ENCODE measurements around the gene CLIC1.
A peak's percentile ranks its signal among the peaks of the same experiment; 100 is the strongest.

The CLIC1 gene

GRCh38 chr6:31768363-31769257 lies 32.3 kb upstream of the CLIC1 start:
- no peak for DNase-seq (ENCODE audit: low read depth in 3 of 3)

GRCh38 chr6:31767096-31767645 lies 30.8 kb upstream of the CLIC1 start:
- DNase-seq (ENCODE audit: low read depth in 3 of 3) = no peak

- DNase-seq (ENCODE audit: low read depth in 3 of 3) = no peak
Measured at GRCh38 chr6:31765910-31766794, 29.8 kb upstream of the CLIC1 start.

- no peak for DNase-seq (ENCODE audit: low read depth in 3 of 3)
Measured at GRCh38 chr6:31765559-31765909, 29.2 kb upstream of the CLIC1 start.

GRCh38 chr6:31764198-31764597 lies 27.9 kb upstream of the CLIC1 start:
- no peak for DNase-seq (ENCODE audit: low read depth in 3 of 3)

GRCh38 chr6:31763619-31763940 lies 27.2 kb upstream of the CLIC1 start:
- DNase-seq (ENCODE audit: low read depth in 3 of 3) = no peak

- no peak for DNase-seq (ENCODE audit: low read depth in 3 of 3)
Measured at GRCh38 chr6:31762878-31763618, 26.7 kb upstream of the CLIC1 start.

- no peak for DNase-seq (ENCODE audit: low read depth in 3 of 3)
Measured at GRCh38 chr6:31762356-31762755, 26.0 kb upstream of the CLIC1 start, which contains the start of gene SAPCD1. Gene SAPCD1, plus strand, starts transcription at chr6:31762656. Its CDS starts 399 bp downstream, at chr6:31763055.

GRCh38 chr6:31761343-31761742 lies 25.0 kb upstream of the CLIC1 start:
- DNase-seq (ENCODE audit: low read depth in 3 of 3) = no peak

- no peak for DNase-seq (ENCODE audit: low read depth in 3 of 3)
Measured at GRCh38 chr6:31760790-31761189, 24.5 kb upstream of the CLIC1 start.

- DNase-seq (ENCODE audit: low read depth in 3 of 3) = no peak
Measured at GRCh38 chr6:31758281-31758680, 22.0 kb upstream of the CLIC1 start.

GRCh38 chr6:31752739-31753319 lies 16.5 kb upstream of the CLIC1 start:
- no peak for DNase-seq (ENCODE audit: low read depth in 3 of 3)

- DNase-seq (ENCODE audit: low read depth in 3 of 3) = no peak
Measured at GRCh38 chr6:31750411-31751022, 14.2 kb upstream of the CLIC1 start.

GRCh38 chr6:31749301-31750036 lies 13.1 kb upstream of the CLIC1 start:
- DNase-seq (ENCODE audit: low read depth in 3 of 3) = no peak

GRCh38 chr6:31744422-31744821 lies 8.1 kb upstream of the CLIC1 start:
- DNase-seq (ENCODE audit: low read depth in 3 of 3) = no peak

- DNase-seq (ENCODE audit: low read depth in 3 of 3) = no peak
Measured at GRCh38 chr6:31742894-31743293, 6.6 kb upstream of the CLIC1 start.

GRCh38 chr6:31741815-31742214 lies 5.5 kb upstream of the CLIC1 start:
- DNase-seq (ENCODE audit: low read depth in 3 of 3) = no peak

- no peak for DNase-seq (ENCODE audit: low read depth in 3 of 3)
Measured at GRCh38 chr6:31740397-31741223, 4.3 kb upstream of the CLIC1 start.

- peak; percentile 92 to 97 (median 94) for DNase-seq (ENCODE audit: low read depth in 3 of 3)
Measured at GRCh38 chr6:31739639-31740396, 3.5 kb upstream of the CLIC1 start, which contains the start of gene MSH5. Gene MSH5, plus strand, starts transcription at chr6:31740005. Its CDS starts 462 bp downstream, at chr6:31740467.

All from stimulated activated CD4-positive, alpha-beta T cell treated with anti-CD3 and anti-CD28 coated beads, TNF-alpha, amount 100 ng/mL, for 48 hours (primary cell).